ENCODE data around the gene HSPG2.
"Not testable (repeated sequence)": the region's sequence is repeated elsewhere in the genome, so short reads cannot be mapped to it uniquely, and the experiment has no call there.

Gene HSPG2

GRCh38 chr1:21781815-21782348 lies 155.2 kb downstream of the HSPG2 start:
- Histone ChIP-seq H3K79me2 (ENCODE audit: insufficient read depth, low read length) (peaks cover 54% of the 10 kb centered on the region), H3K4me2 (ENCODE audit: low read length) (peak overlapping the region; percentile 82), H3K27me3 (ENCODE audit: insufficient read depth, low read length) (no peaks in the 10 kb centered on the region), H3K9me3 (ENCODE audit: low read length) (no peaks in the 10 kb centered on the region), H3K9ac (ENCODE audit: low read length) (peak overlapping the region; percentile 87), H3K36me3 (ENCODE audit: insufficient read depth, low read length) (0 out of 2 replicates have a peak, but pooled peaks cover 3% of the 10 kb centered on the region), H3K9me2 (ENCODE audit: low read depth, low read length) (no peaks in the 10 kb centered on the region), H2AFZ (ENCODE audit: low read length) (no peak overlapping the region), H3F3A (ENCODE audit: insufficient read depth, low read length) (no peaks in the 10 kb centered on the region), H3K4me1 (ENCODE audit: insufficient read depth, low read length, severe bottlenecking) (peaks cover 18% of the 10 kb centered on the region), H3K4me3 (ENCODE audit: low read depth, low read length, poor library complexity, severe bottlenecking) (peak overlapping the region; percentile 72), H4K20me1 (ENCODE audit: insufficient read depth, low read length) (no peaks in the 10 kb centered on the region), H3K27ac (ENCODE audit: low read depth, low read length, poor library complexity, severe bottlenecking) (peak overlapping the region; percentile 97)
- TF ChIP-seq, protein P1, sequence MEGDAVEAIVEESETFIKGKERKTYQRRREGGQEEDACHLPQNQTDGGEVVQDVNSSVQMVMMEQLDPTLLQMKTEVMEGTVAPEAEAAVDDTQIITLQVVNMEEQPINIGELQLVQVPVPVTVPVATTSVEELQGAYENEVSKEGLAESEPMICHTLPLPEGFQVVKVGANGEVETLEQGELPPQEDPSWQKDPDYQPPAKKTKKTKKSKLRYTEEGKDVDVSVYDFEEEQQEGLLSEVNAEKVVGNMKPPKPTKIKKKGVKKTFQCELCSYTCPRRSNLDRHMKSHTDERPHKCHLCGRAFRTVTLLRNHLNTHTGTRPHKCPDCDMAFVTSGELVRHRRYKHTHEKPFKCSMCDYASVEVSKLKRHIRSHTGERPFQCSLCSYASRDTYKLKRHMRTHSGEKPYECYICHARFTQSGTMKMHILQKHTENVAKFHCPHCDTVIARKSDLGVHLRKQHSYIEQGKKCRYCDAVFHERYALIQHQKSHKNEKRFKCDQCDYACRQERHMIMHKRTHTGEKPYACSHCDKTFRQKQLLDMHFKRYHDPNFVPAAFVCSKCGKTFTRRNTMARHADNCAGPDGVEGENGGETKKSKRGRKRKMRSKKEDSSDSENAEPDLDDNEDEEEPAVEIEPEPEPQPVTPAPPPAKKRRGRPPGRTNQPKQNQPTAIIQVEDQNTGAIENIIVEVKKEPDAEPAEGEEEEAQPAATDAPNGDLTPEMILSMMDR (IDR thresholded peaks at IDR 0.05; ENCODE audit: low read length), result no peak
- no peak for TF ChIP-seq EZH2 (IDR thresholded peaks at IDR 0.05; ENCODE audit: borderline replicate concordance, low read length)

GRCh38 chr1:21779613-21780521 lies 157.2 kb downstream of the HSPG2 start:
- Histone ChIP-seq H3K9ac (ENCODE audit: low read length) (peak overlapping the region; percentile 35; the same call in 1 of the 2 replicates), H4K20me1 (ENCODE audit: insufficient read depth, low read length) (no peaks in the 10 kb centered on the region), H3K4me3 (ENCODE audit: low read depth, low read length, poor library complexity, severe bottlenecking) (peak overlapping the region; percentile 72)

DNA sequence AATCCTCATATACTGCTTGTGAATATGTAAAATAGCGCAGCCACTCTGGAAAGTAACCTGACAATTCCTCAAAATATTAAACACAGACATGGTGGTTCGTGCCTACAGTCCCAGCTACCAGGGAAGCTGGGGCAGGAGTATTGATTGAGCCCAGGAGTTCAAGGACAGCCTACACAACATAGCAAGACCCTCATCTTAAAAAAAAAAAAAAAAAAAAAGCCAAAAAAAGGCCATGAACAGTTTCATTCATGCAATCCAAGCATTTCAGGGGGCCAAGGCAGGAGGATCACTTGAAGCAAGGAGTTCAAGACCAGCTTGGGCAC lies 158.7 kb downstream of the HSPG2 start:
- TF ChIP-seq, protein P1 (IDR thresholded peaks at IDR 0.05; ENCODE audit: low read length), result no peak
- no peak for TF ChIP-seq EZH2 (IDR thresholded peaks at IDR 0.05; ENCODE audit: borderline replicate concordance, low read length)
- no peak overlapping the region for H3K4me2 ChIP-seq (ENCODE audit: low read length)

More at GRCh38 chr1:21779613-21780521, 157.2 kb downstream of the HSPG2 start:
- H3K27me3 ChIP-seq (ENCODE audit: insufficient read depth, low read length), result no peaks in the 10 kb centered on the region
- H3K9me3 ChIP-seq (ENCODE audit: low read length), result no peaks in the 10 kb centered on the region
- peaks cover 73% of the 10 kb centered on the region for H3K79me2 ChIP-seq (ENCODE audit: insufficient read depth, low read length)
- H3F3A ChIP-seq (ENCODE audit: insufficient read depth, low read length), result no peaks in the 10 kb centered on the region
- peak overlapping the region; percentile 60 for H3K27ac ChIP-seq (ENCODE audit: low read depth, low read length, poor library complexity, severe bottlenecking)
- no peak for TF ChIP-seq EZH2 (IDR thresholded peaks at IDR 0.05; ENCODE audit: borderline replicate concordance, low read length)
- TF ChIP-seq, protein P1 (IDR thresholded peaks at IDR 0.05; ENCODE audit: low read length), result no peak
- H2AFZ ChIP-seq (ENCODE audit: low read length), result no peak overlapping the region
- peak overlapping the region; percentile 71 for H3K4me2 ChIP-seq (ENCODE audit: low read length)
- H3K9me2 ChIP-seq (ENCODE audit: low read depth, low read length), result no peaks in the 10 kb centered on the region
- H3K4me1 ChIP-seq (ENCODE audit: insufficient read depth, low read length, severe bottlenecking), result peaks cover 30% of the 10 kb centered on the region
- H3K36me3 ChIP-seq (ENCODE audit: insufficient read depth, low read length), result peaks cover 16% of the 10 kb centered on the region

DNA sequence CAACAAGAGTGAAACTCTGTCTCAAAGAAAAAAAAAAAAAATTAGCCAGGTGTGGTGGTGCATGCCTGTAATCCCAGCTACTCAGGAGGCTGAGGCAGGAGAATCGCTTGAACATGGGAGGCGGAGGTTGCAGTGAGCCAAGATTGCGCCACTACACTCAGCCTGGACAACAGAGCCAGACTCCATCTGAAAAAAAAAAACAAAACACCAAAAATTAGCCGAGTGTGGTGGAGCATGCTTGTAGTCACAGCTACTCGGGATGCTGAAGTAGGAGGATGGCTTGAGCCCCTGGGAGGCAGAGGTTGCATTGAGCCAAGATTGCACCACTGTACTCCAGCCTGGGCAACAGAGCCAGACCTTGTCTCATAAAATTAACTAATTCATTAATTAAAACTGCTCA lies 160.2 kb downstream of the HSPG2 start:
- not testable (repeated sequence) for H3K9me2 ChIP-seq (ENCODE audit: low read depth, low read length); H4K20me1 ChIP-seq (ENCODE audit: insufficient read depth, low read length); H3K9me3 ChIP-seq (ENCODE audit: low read length); H3K27me3 ChIP-seq (ENCODE audit: insufficient read depth, low read length); H2AFZ ChIP-seq (ENCODE audit: low read length); H3K9ac ChIP-seq (ENCODE audit: low read length); H3K27ac ChIP-seq (ENCODE audit: low read depth, low read length, poor library complexity, severe bottlenecking); H3K4me3 ChIP-seq (ENCODE audit: low read depth, low read length, poor library complexity, severe bottlenecking); H3F3A ChIP-seq (ENCODE audit: insufficient read depth, low read length); H3K4me2 ChIP-seq (ENCODE audit: low read length)
- Histone ChIP-seq H3K79me2 (ENCODE audit: insufficient read depth, low read length) (peaks cover 94% of the 10 kb centered on the region), H3K36me3 (ENCODE audit: insufficient read depth, low read length) (peaks cover 20% of the 10 kb centered on the region), H3K4me1 (ENCODE audit: insufficient read depth, low read length, severe bottlenecking) (peaks cover 33% of the 10 kb centered on the region)

More for the DNA sequence above, 158.7 kb downstream of the HSPG2 start:
- no peaks in the 10 kb centered on the region for H3K9me2 ChIP-seq (ENCODE audit: low read depth, low read length)
- H3K79me2 ChIP-seq (ENCODE audit: insufficient read depth, low read length), result peaks cover 88% of the 10 kb centered on the region
- H3K27ac ChIP-seq (ENCODE audit: low read depth, low read length, poor library complexity, severe bottlenecking), result no peak overlapping the region
- H3K27me3 ChIP-seq (ENCODE audit: insufficient read depth, low read length), result no peaks in the 10 kb centered on the region
- no peaks in the 10 kb centered on the region for H3K9me3 ChIP-seq (ENCODE audit: low read length)
- H4K20me1 ChIP-seq (ENCODE audit: insufficient read depth, low read length), result no peaks in the 10 kb centered on the region
- no peak overlapping the region for H3K4me3 ChIP-seq (ENCODE audit: low read depth, low read length, poor library complexity, severe bottlenecking)
- no peak overlapping the region for H3K9ac ChIP-seq (ENCODE audit: low read length)
- H3F3A ChIP-seq (ENCODE audit: insufficient read depth, low read length), result no peaks in the 10 kb centered on the region
- peaks cover 20% of the 10 kb centered on the region for H3K36me3 ChIP-seq (ENCODE audit: insufficient read depth, low read length)
- H2AFZ ChIP-seq (ENCODE audit: low read length), result no peak overlapping the region
- peaks cover 32% of the 10 kb centered on the region for H3K4me1 ChIP-seq (ENCODE audit: insufficient read depth, low read length, severe bottlenecking)

Measured in OCI-LY1 (cell line).